ELF-1 (cell line): ENCODE data around the gene VPS41.

ENCODE experiments used
- DNase-seq: peaks from one replicate; pipeline ENCODE4 v3.0.0-alpha.2; 2016; ENCODE audit warnings: low read depth, low spot score

Gene VPS41

DNA sequence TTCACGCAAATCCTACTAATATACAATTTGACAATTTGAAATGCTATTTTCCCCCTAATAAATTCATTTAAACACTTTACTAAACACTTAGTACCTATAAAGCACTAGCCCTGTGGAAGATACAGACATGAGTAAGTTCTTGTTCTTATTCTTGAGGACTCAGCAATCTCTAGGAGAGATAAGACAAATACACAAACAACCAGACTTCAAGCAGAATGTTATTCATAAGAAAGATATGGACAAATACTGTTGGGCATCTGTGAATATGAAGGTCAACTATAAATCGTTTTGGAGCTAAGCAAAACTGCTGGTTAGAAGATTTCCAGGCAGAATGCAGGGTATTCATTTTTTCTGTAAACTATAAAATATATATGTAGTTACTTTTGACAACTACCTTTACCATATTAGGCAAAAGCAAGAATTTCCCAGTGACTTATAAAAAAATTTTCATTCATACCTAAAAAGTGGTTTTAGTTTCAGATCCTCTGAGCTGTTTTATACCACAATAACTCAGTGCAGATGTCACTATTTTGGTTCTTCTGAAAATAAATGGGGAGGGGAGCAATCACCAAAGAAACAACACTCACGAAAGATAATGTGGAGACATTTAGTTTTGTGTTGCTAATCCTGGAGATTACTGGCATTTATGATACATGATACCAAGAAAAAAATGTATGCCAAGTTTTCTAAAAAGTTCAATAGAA is 3.8 kb downstream of the VPS41 start:
- DNase-seq = no peak

DNA sequence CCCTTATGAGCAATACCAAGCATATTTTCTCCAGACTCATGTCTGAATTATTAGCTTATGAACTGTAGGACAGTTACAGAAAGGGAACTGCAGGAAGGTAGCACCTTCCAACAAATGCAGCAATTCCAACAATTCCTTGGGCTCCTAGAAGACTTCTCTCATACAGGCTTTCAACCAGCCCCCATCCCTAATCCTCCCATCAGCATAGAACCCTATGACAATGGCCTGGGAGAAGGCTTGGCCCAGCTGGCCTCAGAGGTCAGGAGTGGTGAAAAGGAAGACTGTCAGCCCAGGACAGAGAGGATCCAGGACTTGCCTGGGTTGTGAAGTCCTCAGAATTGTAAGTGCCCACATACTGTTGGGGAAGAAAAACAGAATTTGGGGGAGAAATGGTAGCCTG is 5.9 kb downstream of the VPS41 start:
- no peak for DNase-seq

DNA sequence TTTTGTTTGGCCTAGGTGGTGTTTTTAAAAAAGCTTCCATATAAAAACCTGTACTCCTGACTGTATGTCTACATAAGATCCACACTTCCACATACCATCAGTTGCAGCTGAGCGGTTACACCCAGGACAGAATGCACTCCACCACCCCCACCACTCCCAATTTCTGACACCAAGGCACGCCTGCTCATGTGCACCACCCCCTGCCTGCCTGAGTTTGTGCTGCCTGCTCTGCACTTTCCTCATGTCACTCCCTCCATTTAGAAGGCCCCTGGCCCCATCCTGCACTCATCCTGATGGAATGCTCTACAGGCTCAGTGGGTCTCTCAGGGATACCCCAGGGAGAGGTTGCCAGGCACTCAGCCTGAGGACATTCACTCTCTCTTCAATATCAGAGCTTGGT is 6.5 kb downstream of the VPS41 start:
- DNase-seq = no peak

DNA sequence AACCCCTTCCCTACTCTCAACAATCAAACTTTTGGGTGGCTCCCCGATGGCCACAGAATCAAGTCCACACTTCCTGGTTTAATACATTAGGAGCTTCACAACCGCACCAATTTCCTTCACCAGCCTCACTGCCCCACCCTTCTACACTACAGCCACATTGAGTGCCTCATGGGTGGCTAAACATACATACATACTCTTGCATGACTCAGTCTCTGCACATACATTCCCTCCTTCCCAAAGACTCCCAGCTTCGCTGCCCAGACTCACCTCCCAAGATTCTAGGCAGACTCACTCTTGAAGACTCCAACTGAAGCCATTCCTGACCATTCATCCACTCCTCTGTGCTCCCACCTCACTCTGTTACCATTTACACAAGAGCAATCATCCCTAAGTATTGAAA is 15.9 kb downstream of the VPS41 start:
- DNase-seq = no peak

DNA sequence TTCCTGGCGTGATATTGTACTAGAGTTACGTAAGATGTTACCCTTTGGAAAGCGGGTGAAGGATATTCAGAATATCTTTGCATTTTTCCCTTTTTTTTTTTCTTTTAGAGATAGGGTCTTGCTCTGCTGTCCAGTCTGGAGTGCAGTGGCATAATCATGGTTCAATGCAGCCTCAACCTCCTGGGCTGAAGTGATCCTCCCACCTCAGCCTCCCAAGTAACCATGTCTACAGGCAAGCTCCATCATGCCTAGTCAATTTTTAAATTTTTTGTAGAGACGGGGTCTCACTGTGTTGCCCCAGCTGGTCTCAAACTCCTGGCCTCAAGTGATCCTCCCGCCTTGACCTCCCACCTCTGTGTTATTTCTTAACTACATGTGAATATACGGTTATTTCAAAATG is 18.4 kb downstream of the VPS41 start:
- DNase-seq = no peak

DNA sequence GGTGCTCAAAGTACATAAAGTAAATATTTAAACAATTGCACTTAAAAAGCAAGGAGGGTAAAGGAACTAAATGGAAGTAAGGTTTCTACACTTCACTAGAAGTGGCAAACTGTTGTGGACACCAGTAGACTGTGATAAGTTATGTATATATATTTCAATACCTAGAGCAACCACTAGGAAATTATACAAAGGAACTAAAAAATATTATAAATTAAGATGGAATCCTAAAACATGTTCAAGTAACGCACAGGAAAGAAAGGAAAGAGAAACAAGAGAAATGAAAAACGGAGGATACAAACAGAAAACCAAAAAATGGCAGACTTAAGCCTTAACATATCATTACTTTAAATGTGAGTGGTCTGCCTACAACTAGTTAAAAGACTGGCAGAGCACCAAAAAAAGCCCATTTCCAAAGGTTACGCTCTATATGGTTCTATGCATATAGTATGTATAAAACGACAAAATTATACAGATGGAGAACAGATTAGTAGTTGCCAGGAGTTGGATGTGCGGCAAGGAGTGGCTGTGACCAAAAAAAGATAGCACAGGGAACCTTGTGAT is 19.0 kb downstream of the VPS41 start:
- DNase-seq = no peak

DNA sequence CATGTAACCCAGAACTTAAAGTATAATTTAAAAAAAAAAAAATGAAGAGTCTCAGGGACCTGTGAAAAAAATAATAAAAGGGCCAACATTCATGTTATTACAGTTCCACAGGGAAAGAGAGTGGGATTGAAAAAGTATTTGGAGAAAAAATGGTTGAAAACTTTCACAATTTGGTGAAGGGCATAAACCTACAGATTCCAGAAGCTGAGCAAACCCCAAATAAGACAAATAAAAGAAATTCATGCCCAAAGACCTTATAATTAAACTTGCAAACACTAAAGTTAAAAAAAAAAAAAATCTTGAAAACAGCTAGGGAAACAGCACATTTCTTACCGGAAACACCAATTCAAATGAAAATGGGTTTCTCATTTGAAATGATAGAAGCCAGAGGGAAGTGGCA is 19.9 kb downstream of the VPS41 start:
- DNase-seq = no peak

DNA sequence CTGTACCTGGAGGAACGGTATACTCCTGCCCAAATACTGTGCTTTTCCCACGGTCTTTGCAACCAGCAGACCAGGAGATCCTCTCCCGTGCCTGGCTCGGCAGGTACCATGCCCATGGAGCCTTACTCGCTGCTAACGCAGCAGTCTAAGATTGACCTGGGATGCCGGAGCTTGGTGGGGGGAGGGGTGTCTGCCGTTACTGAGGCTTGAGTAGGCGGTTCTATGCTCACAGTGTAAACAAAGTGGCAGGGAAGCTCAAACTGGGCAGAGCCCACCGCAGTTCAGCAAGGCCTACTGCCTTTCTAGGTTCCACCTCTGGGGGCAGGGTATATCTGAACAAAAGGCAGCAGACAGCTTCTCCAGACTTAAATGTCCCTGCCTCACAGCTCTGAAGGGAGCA is 22.7 kb downstream of the VPS41 start:
- peak; percentile 81 for DNase-seq

DNA sequence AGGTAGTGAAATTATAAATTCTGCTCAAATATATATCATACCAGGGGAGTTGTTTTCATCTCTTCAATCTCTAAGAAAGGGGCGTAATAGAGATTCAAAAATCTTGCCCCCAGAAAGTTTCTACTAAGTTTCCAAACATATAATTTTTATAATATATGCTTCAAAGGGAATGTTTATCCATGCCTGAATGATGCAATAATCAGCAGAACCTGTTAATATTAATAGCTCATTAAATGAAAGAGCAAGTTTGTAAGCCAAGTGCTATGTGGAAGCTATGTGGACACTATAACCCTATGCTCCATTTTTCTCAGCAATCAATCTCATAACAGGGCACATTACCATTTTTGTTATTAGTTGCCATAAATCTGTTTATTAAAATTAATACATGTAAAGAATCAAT is 25.3 kb downstream of the VPS41 start:
- no peak for DNase-seq

DNA sequence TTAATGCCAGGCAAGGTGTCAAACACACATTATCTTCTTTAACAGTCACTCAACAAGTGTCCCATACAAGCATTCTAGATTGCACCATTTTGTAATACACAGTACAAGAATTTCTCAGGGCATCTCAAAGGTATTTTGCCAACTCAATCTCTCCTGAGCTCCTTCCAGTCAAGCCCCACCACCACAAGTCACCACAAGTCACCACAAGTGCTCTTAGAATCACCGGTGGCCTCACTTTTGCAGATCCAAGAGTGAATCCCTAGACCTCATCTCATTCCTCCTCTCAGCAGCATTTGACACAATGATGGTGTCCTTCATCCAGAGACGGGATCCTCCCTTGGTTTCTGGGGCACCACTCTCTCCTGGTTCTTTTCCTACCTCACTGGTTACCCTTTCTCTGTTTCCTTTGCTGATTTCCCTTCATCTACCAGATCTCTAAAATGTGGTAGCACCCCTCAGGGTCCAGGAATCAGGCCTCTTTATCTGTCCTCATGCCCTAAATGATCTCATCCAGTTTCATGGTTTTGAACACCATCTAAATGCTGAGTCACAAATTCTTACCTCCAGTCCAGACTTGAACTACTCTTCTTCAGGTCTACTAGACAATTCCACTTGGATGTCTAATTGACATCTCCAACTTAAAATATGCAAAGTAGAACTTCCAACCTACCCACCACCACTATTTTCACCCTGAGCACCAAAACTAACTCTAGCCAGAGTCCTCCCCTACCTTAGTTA is 26.9 kb downstream of the VPS41 start:
- DNase-seq = no peak

DNA sequence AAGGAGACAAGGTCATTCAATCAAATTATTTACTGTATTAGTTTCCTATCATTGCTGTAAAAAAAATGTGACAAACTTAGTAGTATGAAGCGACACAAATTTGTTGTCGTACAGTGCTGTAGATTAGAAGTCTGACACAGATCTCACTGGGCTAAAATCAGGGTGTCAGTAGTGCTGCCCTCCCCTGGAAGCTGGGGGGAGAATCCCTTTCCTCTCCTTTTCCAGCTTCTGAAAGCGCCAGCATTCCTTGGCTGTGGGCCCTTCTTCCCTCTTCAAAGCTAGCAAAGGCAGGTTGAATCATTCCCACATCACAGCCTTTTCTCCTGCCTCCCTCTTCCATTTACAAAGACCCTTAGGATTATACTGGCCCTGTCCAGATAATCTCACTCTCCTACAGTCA is 28.0 kb downstream of the VPS41 start:
- no peak for DNase-seq

DNA sequence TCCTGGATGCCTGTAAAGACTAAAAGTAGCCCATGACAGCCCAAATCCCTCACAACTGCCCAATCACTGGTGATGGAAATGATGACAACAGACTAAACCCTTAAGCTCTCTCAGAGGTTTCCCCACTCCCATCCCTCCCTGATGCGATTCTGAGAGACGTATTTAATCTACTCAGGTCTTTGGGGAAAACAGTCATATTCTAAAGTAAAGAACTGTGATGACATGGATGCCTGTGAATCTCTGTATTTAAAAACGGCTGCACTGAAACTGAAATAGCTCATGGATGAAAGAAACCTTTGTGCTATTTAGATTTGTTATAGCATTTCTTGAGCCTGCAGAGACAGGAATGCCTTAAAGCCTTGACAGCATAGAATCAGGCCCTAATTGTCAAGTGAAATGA is 28.5 kb downstream of the VPS41 start:
- no peak for DNase-seq

DNA sequence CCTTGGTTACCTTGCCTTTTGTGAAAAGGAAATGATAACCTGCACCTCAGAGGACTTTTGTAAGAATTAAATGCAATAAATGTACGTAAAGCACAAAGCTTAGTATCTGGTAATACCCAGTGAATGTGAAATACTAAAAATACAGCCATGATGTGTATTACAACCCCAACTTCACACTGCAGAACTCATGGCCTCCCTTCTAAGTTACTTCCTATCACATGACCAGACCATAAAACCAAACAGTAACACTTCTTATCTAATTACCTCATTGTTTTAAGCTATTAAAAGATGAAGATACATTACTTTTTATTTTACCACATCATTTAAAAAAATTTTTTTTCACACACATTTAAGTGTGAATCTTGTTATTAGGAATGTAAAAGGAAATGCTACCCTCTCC is 29.0 kb downstream of the VPS41 start:
- no peak for DNase-seq

DNA sequence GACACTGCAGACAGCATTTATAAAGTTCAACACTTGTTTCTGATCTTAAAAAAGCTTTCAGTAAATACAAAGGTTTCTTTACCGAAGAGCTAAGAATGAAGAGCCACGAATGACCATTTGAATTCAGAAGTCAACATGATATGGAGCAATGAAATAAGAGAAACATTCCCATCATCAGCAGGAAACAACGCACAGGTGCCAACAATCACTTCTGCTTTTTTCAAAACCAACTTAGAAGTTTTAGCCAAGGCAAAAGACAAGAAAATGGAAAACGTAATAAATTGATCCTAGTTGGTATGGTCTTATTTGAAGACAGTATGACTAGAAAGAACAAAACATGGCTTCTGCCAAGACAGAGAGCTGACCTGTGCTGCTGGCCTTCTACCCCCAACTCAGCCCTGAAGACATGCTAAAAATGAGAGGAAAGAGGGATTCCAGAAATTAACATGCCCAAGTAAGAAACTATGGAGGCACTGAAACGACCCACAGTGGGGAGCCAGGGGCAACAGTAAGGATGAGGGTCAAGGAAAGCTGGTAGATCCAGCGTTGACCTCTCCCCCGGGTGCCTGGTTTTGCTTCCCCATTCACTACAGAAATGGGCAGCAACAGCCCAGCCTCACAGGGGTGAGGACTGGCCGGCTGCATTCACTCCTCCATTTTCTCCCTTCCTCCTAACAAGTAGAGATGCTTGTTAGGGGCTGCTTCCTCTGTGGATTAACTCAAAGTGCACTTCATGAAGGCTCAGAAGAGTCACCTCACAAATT is 30.1 kb downstream of the VPS41 start:
- DNase-seq = no peak

DNA sequence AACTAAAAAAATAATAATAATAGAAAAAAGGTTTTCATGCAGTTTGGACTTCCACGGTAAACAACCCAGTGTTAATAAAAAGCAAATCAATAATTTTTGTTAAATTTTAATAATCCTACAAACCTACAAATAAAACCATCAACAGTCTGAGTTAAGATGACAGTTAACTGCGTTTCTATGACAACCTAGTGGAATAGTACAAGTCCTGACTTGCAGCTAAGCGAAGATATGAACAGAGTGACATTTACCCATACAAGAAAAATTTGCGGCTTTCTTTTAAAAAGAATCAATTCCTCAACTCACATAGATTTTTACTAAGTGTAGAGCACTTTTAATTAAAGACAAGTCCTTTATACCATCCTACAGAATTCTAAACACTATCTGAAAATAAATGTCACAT is 35.6 kb downstream of the VPS41 start:
- no peak for DNase-seq

DNA sequence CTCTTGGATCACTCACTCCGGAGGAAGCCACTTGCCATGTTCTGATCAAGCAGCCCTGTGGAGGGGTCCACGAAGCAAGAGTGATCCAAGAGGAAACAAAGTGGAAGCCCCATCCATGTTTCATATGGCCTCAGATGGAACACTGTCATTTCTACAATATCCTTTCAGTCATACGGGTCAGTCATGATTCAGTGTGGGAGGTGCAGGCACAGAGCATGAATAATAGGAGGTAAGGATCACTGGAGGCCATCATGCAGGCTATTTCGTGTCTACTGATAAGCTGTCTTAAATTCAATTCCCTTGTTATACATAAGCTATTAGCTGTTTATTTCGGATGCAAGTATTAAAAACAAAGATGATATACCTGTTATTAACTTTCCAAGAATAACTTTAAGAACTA is 36.8 kb downstream of the VPS41 start:
- DNase-seq = no peak

DNA sequence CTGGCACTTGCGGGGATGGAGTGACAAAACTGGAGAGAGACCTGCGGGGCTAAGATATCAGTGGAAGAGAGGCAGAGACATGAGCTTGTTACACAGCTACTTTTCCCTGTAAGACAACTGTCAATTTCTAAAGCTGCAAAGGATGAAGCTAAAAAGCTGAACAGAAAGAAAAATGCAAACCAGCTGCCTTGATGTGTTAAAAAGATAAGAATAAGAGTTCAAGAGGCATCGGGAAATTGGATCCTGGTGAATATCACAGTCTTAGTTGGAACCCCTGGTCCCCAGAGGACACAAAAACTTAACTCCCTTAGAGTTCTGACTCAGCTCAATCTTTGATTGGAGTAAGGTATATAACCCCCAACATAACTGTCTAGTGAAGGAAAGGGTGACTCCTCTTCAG is 38.8 kb downstream of the VPS41 start:
- DNase-seq = no peak

DNA sequence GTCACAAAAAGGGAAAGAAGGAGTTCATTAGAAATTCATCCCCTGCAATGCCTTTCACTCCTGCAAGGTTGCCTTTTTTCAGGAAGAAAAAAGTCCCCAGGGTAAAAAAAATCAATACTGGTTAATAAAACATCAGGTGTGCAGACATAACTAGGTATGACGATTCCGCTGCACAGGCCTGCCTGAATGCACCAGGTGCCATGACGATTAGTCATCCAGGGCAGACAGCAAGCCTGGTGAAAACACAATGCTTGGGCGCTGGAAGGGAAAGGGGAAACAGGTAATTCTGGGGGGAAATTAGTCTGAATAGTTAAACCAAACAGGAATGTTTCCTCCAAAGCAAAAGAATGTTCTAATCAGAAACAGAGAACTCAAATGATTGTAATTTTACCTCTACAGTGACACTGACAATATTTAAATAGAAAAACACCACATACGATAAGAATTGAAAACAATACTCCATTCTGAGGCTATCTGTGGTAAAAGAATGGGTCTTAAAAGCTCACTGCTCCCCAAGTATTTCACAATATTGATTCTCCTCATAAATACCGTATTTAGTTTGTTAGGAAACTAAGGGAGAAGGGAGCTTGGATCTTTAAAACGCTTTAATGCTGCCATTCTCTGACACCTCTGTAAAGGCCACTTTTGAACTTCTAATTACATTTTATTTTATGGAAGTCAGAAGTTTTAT is 45.2 kb downstream of the VPS41 start:
- DNase-seq = peak; percentile 17

DNA sequence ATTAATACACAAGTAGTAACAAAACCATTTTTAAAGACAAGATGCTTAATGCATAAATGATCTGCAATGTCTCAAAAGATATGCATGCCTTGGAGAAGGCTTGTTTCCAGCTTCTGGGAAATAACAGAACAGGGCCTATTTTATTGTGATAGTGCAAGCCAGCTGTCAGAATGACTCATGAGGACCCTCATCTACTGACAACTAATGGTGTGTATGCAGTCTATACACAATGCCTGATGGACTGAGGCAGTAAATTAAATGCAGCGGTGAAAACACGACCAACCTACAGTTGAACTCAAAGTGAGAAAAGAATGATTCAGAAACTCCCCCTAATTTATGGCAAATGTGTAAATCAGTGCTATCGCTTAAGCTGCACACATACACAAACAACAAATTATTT is 46.3 kb downstream of the VPS41 start:
- DNase-seq = no peak

DNA sequence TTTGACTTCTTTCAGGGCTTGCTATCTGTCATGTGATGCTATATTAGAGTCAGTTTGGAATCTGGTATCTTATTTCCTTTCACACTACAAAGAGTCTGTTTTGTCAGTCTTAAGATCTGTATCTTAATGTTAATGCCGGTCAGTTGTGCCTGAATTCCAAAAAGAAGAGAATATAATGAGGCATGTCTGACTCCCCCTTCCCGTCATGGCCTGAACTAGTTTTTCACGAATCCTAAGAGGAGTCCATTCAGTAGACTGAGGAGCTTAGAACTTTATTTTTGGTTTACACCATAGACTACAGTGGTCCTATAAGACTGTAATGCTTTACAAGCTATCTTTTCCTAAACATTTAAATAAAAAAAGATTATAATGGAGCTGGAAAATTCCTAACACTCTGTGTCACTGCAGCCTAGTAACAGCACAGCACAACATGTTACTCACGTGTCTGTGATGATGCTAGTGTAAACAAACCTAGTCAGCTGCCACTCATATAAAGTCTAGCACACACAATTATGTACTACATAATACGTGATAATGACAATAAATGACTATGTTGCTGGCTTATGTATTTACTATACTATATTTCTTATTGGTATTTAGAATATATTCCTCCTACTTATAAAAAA is 50.6 kb downstream of the VPS41 start:
- DNase-seq = no peak

DNA sequence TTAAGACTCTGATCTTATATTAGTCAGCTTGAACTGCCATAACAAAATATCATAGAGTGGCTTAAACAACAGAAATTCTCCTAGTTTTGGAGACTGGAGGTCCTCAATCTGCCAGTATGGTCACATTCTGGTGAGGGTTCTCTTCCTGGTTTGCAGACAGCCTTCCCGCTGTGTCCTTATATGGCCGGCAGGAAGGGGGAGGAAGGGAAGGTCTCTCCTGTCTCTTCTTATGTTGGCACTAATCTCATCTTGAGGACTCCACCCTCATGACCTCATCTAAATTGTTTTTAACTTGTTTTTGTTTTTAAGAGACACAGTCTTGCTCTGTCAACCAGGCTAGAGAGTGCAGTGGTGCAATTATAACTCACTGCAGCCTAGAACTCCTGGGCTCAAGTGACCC is 53.1 kb downstream of the VPS41 start:
- no peak for DNase-seq
